Lung (tissue), 12 donors: Measurements from ENCODE around the gene NRG3. TPM values are rescaled to one million over a fixed set of nuclear protein-coding genes. Genes with fewer than 3 reads are reported as not detected.

ENCODE experiments used
- ATAC-seq: fragments of 200-7000 bp; cut with Tn5 transposase; one replicate; pipeline ENCODE4 v1.9.1; 2020; ENCODE audit warnings: moderate number of reproducible peaks; ENCODE audit not compliant: insufficient read depth, low FRiP score
- DNase-seq, 3 donors: peaks; one replicate each; pipeline ENCODE4 v3.0.0-alpha.2; 2013 to 2017
- H3K27ac ChIP-seq, 2 donors: one replicate each; pipeline ENCODE4 v1.5.1; 2013; ENCODE audit warnings: mild to moderate bottlenecking in 2 of 2, moderate library complexity in 2 of 2, control low read depth in 1 of 2, inconsistent platforms in 1 of 2, low read depth in 1 of 2, low read length in 1 of 2
- H3K27me3 ChIP-seq, 3 donors: one replicate each; pipeline ENCODE4 v1.5.1; 2013; ENCODE audit warnings: low read length in 2 of 3; ENCODE audit not compliant: control insufficient read depth in 3 of 3, insufficient read depth in 3 of 3
- H3K36me3 ChIP-seq, 4 donors: one replicate each; pipeline ENCODE4 v1.5.1; 2013; ENCODE audit warnings: low read length in 4 of 4, mild to moderate bottlenecking in 1 of 4, moderate library complexity in 1 of 4; ENCODE audit not compliant: control insufficient read depth in 4 of 4, insufficient read depth in 4 of 4
- H3K4me1 ChIP-seq, 5 donors: one replicate each; pipeline ENCODE4 v1.5.1; 2013; ENCODE audit warnings: low read length in 5 of 5, mild to moderate bottlenecking in 2 of 5, moderate library complexity in 1 of 5; ENCODE audit not compliant: control insufficient read depth in 5 of 5, insufficient read depth in 5 of 5
- H3K4me3 ChIP-seq: one replicate; pipeline ENCODE4 v1.5.1; 2013; ENCODE audit warnings: mild to moderate bottlenecking, control low read depth, moderate library complexity
- H3K9ac ChIP-seq, 2 donors: one replicate each; pipeline ENCODE4 v1.5.1; 2013; ENCODE audit warnings: low read length in 2 of 2, control low read depth in 1 of 2; ENCODE audit not compliant: insufficient read depth in 1 of 2
- H3K9me3 ChIP-seq, 4 donors: one replicate each; pipeline ENCODE4 v1.5.1; 2013; ENCODE audit warnings: low read length in 3 of 4, mild to moderate bottlenecking in 1 of 4, moderate library complexity in 1 of 4; ENCODE audit not compliant: control insufficient read depth in 4 of 4, insufficient read depth in 3 of 4
- CTCF ChIP-seq: IDR thresholded peaks from 2 replicates; pipeline ENCODE4 v1.5.1; 2012; ENCODE audit warnings: mild to moderate bottlenecking; ENCODE audit errors: control extremely low read depth, extremely low read depth
- WGBS, 2 donors: extraction: QIAGEN DNeasy Blood & Tissue Kit; methylation state at CpG; one replicate each; pipeline ENCODE4 v1.1.7; 2013; 5-methylcytosine and 5-hydroxymethylcytosine counted together
- polyA plus RNA-seq, 2 donors: library from polyadenylated mRNA; stranded (reverse); fragments of 200-250 nt; gene quantifications; one replicate each; pipeline ENCODE4 v1.2.1, GENCODE V29; 2013
- total RNA-seq, 2 donors: library from RNA; depleted of rRNA in 1 of 2; stranded (reverse); fragments of >200 nt in 1 of 2; gene quantifications; one replicate each; pipeline ENCODE4 v1.2.1, GENCODE V29; 2014 to 2021
- donor health status: control.
- donor health status: control.
- donor health status: Bipolar disorder and iron deficiency.
- donor health status: healthy.
- donor health status: DM: yes; HTN: yes; CAD: no.

The NRG3 gene
- total and polyA plus RNA-seq, 4 donors = 0.49 to 2.0 (median 0.84) TPM

- no peak for ATAC-seq
Observed at GRCh38 chr10:82815680-82816079, 940.7 kb downstream of the NRG3 start.

GRCh38 chr10:82817676-82818422, 942.9 kb downstream of the NRG3 start:
- Histone ChIP-seq H3K4me1 (no peaks in the 10 kb centered on the region), H3K27me3 (no peaks in the 10 kb centered on the region), H3K36me3 (no peaks in the 10 kb centered on the region), H3K4me3 (no peak overlapping the region), H3K9me3 (peaks cover 0 to 3% (median 0%) of the 10 kb centered on the region in 4 donors), H3K9ac (no peak overlapping the region), H3K27ac (no peak overlapping the region)
- DNase-seq (no peak), ATAC-seq (no peak)
- no peak for TF ChIP-seq CTCF
- WGBS, 2 donors = 90 to 93% methylated on average over 6 of the region's 6 CpGs

More at GRCh38 chr10:82815680-82816079, 940.7 kb downstream of the NRG3 start:
- H3K9me3 ChIP-seq = peaks cover 0 to 3% (median 0%) of the 10 kb centered on the region in 4 donors
- no peaks in the 10 kb centered on the region for H3K4me1 ChIP-seq
- no peak for DNase-seq
- H3K27me3 ChIP-seq = no peaks in the 10 kb centered on the region
- TF ChIP-seq CTCF = no peak
- no peaks in the 10 kb centered on the region for H3K36me3 ChIP-seq
- no peak overlapping the region for H3K4me3 ChIP-seq
- H3K9ac ChIP-seq = no peak overlapping the region
- WGBS, 2 donors = 89 to 94% methylated on average over 7 of the region's 7 CpGs
- H3K27ac ChIP-seq = no peak overlapping the region

- Histone ChIP-seq H3K9ac (no peak overlapping the region), H3K27me3 (no peaks in the 10 kb centered on the region), H3K4me1 (no peaks in the 10 kb centered on the region), H3K27ac (no peak overlapping the region), H3K36me3 (no peaks in the 10 kb centered on the region), H3K4me3 (no peak overlapping the region), H3K9me3 (no peaks in the 10 kb centered on the region)
- no peak for ATAC-seq
- WGBS, 2 donors = 32 to 45% methylated on average over 2 of the region's 2 CpGs
- TF ChIP-seq CTCF = no peak
- no peak for DNase-seq
Observed at GRCh38 chr10:82821043-82821442, 946.0 kb downstream of the NRG3 start.
